Measurements from ENCODE around the gene DDX49.

DNA sequence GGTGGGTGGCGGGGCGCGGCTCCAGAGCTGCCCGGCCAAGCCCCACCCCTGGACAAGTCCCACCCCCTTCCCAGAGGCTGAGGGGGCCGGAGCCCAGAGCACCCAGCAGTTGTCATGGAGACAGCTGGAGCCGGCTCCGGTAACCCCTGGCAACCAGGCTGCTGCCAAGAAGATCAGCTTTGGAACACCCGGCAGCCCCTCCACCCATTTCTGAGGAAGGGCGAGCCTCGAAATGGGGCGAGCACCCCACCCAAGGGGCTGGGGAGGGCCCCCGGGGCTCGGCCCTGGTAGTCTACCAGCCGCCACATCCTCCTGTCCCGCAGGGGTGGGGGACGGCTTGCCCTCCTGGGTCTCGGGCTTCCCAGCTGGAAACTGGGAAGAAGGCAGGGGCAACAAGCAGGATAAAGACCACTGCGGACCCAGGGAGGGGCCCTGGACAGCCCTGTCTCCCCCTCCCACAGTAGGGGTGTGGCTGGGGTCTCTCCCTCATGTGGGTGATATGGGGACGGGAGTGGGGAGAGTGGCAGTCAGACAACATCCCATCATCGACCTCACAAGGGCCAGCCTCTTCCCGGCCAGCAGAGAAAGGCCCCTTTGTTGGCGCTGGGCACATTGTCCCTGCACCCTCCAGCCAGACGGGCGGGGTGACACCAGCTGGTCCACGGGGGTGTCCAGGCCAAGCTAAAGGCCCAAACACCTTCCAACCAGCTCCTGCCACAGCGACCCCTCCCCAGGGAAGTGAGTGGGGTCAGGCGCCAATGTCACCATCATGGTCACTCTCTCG lies 25.1 kb upstream of the DDX49 start:
- TF ChIP-seq, protein P1, sequence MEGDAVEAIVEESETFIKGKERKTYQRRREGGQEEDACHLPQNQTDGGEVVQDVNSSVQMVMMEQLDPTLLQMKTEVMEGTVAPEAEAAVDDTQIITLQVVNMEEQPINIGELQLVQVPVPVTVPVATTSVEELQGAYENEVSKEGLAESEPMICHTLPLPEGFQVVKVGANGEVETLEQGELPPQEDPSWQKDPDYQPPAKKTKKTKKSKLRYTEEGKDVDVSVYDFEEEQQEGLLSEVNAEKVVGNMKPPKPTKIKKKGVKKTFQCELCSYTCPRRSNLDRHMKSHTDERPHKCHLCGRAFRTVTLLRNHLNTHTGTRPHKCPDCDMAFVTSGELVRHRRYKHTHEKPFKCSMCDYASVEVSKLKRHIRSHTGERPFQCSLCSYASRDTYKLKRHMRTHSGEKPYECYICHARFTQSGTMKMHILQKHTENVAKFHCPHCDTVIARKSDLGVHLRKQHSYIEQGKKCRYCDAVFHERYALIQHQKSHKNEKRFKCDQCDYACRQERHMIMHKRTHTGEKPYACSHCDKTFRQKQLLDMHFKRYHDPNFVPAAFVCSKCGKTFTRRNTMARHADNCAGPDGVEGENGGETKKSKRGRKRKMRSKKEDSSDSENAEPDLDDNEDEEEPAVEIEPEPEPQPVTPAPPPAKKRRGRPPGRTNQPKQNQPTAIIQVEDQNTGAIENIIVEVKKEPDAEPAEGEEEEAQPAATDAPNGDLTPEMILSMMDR (conservative IDR thresholded peaks at IDR 0.05) = no peak
- no peak for TF ChIP-seq ZFX (IDR thresholded peaks at IDR 0.05)

All from C4-2B (cell line).